HCT116 (cell line): ENCODE measurements around the gene GPR3. TPM values are rescaled to one million over a fixed set of nuclear protein-coding genes. Genes with fewer than 3 reads are reported as not detected.

Source experiments
- ATAC-seq: fragments of 200-7000 bp; cut with Tn5 transposase; 2 replicates; pipeline ENCODE4 v1.9.1; 2020; ENCODE audit warnings: mild to moderate bottlenecking, moderate library complexity
- BruUV-seq: library from RNA; stranded (reverse); fragments of 400-500 nt; replicated peaks from 2 replicates; lab custom pipeline; 2021; lab: Mats Ljungman, UMichigan
- CTCF ChIA-PET: fragments of 300-600 bp; sonication (Branson Sonifier 250); formaldehyde crosslinking; loops from one replicate; lab custom pipeline; 2021; ENCODE audit warnings: antibody characterized with exemption; lab: Charles Lee
- POLR2A ChIA-PET: fragments of 300-600, 350-600 bp; sonication (Branson Sonifier 250); formaldehyde crosslinking; loops from one replicate; lab custom pipeline; 2021; ENCODE audit warnings: antibody characterized with exemption; lab: Charles Lee
- RAD21 ChIA-PET, 2 experiments: fragments of 300-600 bp; sonication (Branson Sonifier 250); formaldehyde crosslinking; loops; one replicate each; lab custom pipeline; 2023; ENCODE audit warnings: low total read pairs in 2 of 2; ENCODE audit not compliant: uncharacterized antibody in 2 of 2, unreplicated experiment in 2 of 2, low non-redundant PET in 1 of 2; lab: Charles Lee
- DNase-seq: peaks from one replicate; pipeline ENCODE4 v3.0.0-alpha.2; 2010; ENCODE audit warnings: low read depth, low spot score
- H2AFZ ChIP-seq: fragments of 200-600 bp; shearing (Covaris generic), sonication (generic); 2 replicates; pipeline ENCODE4 v1.6.1; 2017; ENCODE audit warnings: low read depth, mixed run types, mixed read lengths, antibody characterized with exemption, low read length; ENCODE audit not compliant: poor library complexity, severe bottlenecking
- H3K27ac ChIP-seq: 2 replicates; pipeline ENCODE4 v1.5.1; 2012; ENCODE audit warnings: low read depth, low read length
- H3K27me3 ChIP-seq: fragments of 200-600 bp; sonication (generic); 2 replicates; pipeline ENCODE4 v1.6.1; 2016; ENCODE audit warnings: mixed run types, low read length, mixed read lengths; ENCODE audit not compliant: insufficient read depth
- H3K36me3 ChIP-seq, 2 experiments: fragments of 200-500 bp in 1 of 2; fragments of 200-600 bp in 1 of 2; sonication (Bioruptor generic) in 1 of 2; sonication (generic) in 1 of 2; 2 replicates each; pipeline versions ENCODE4 v1.5.1 to v1.6.1; 2014 to 2016; ENCODE audit warnings: low read length in 2 of 2, inconsistent platforms in 1 of 2, mixed read lengths in 1 of 2, mixed run types in 1 of 2; ENCODE audit not compliant: insufficient read depth in 2 of 2, control insufficient read depth in 1 of 2
- H3K4me1 ChIP-seq, 2 experiments: fragments of 200-600 bp in 1 of 2; sonication (generic) in 1 of 2; 2 replicates each; pipeline versions ENCODE4 v1.5.1 to v1.6.1; 2012 to 2017; ENCODE audit warnings: low read length in 2 of 2, inconsistent platforms in 1 of 2, mild to moderate bottlenecking in 1 of 2, mixed read lengths in 1 of 2, mixed run types in 1 of 2, moderate library complexity in 1 of 2; ENCODE audit not compliant: insufficient read depth in 2 of 2, control insufficient read depth in 1 of 2
- H3K4me2 ChIP-seq: fragments of 200-600 bp; sonication (generic); 2 replicates; pipeline ENCODE4 v1.6.1; 2017; ENCODE audit warnings: mixed run types, low read length, mixed read lengths
- H3K4me3 ChIP-seq, 2 experiments: fragments of 200-600 bp in 1 of 2; sonication (generic) in 1 of 2; replicated peaks in 1 of 2; 2 replicates each; pipeline ENCODE4 v1.5.1; 2011 to 2016; ENCODE audit warnings: low read length in 2 of 2, control low read depth in 1 of 2, low read depth in 1 of 2, mild to moderate bottlenecking in 1 of 2, mixed read lengths in 1 of 2, mixed run types in 1 of 2
- H3K79me2 ChIP-seq: fragments of 200-600 bp; sonication (generic); 2 replicates; pipeline ENCODE4 v1.6.1; 2017; ENCODE audit warnings: mild to moderate bottlenecking, mixed run types, low read length, moderate library complexity, mixed read lengths; ENCODE audit not compliant: insufficient read depth
- H3K9ac ChIP-seq: fragments of 200-600 bp; sonication (generic); 2 replicates; pipeline ENCODE4 v1.6.1; 2016; ENCODE audit warnings: low read length, mixed read lengths
- H3K9me2 ChIP-seq: fragments of 200-600 bp; sonication (generic), shearing (Covaris generic); 2 replicates; pipeline ENCODE4 v1.6.1; 2017; ENCODE audit warnings: mixed run types, mild to moderate bottlenecking, moderate library complexity; ENCODE audit not compliant: insufficient read depth
- H3K9me3 ChIP-seq, 2 experiments: fragments of 200-500 bp in 1 of 2; fragments of 200-600 bp in 1 of 2; sonication (Bioruptor generic) in 1 of 2; sonication (generic) in 1 of 2; 2 replicates each; pipeline ENCODE4 v1.6.1; 2014 to 2017; ENCODE audit warnings: low read length in 2 of 2, mixed read lengths in 2 of 2, inconsistent platforms in 1 of 2, low read depth in 1 of 2, mild to moderate bottlenecking in 1 of 2, mixed run types in 1 of 2, moderate library complexity in 1 of 2; ENCODE audit not compliant: control insufficient read depth in 1 of 2, insufficient read depth in 1 of 2
- H4K20me1 ChIP-seq: fragments of 200-600 bp; sonication (generic), shearing (Covaris generic); 2 replicates; pipeline ENCODE4 v1.6.1; 2017; ENCODE audit warnings: mixed run types, mild to moderate bottlenecking, moderate library complexity; ENCODE audit not compliant: insufficient read depth
- SRF ChIP-seq: IDR thresholded peaks from 2 replicates; pipeline ENCODE4 v1.6.1; 2012; ENCODE audit warnings: low read depth
- TCF7L2 ChIP-seq: IDR thresholded peaks from 2 replicates; pipeline ENCODE4 v1.7.0; 2011; ENCODE audit warnings: borderline replicate concordance, inconsistent platforms; ENCODE audit not compliant: insufficient read depth, insufficient read length; ENCODE audit errors: extremely low read depth
- intact Hi-C: fragments of 100-400 bp; cut with micrococcal nuclease; formaldehyde crosslinking; loops from 2 replicates; pipeline ENCODE4 v1.10.0; 2022
- total RNA-seq: library from RNA; stranded (reverse); gene quantifications from one replicate; pipeline ENCODE4 v1.2.1, GENCODE V29; 2021; ENCODE audit not compliant: unreplicated experiment
- TF ChIP-seq, protein P1 (sequence below), 3 experiments: fragments of 200-600 bp in 1 of 3; sonication (generic) in 1 of 3; IDR thresholded peaks in 2 of 3; conservative IDR thresholded peaks in 1 of 3; 2 replicates each; pipeline ENCODE4 v1.5.1; 2012 to 2017; ENCODE audit warnings: low read depth in 2 of 3, low read length in 2 of 3, antibody characterized with exemption in 1 of 3, borderline replicate concordance in 1 of 3, control low read depth in 1 of 3, mild to moderate bottlenecking in 1 of 3, mixed read lengths in 1 of 3, mixed run types in 1 of 3, moderate library complexity in 1 of 3; ENCODE audit not compliant: insufficient read depth in 1 of 3

Gene GPR3
- total RNA-seq, 1 experiment from 2014 or later: 2.8 TPM

GRCh38 chr1:27356619-27357280, 35.7 kb upstream of the GPR3 start:
- no TSS peak for BruUV-seq
- no peak overlapping the region for H3K9ac ChIP-seq
- CTCF ChIA-PET: interaction anchor here (1.0 to 2.5 kb wide), 6 partner anchors 8 to 313 kb away, joined by 3 to 25 read pairs (median 5); partner anchors contain the start of genes MAP3K6 and SYTL1
- no peak for DNase-seq
- H4K20me1 ChIP-seq: no peaks in the 10 kb centered on the region
- RAD21 ChIA-PET: interaction anchor here (0.6 to 1.5 kb wide), 3 partner anchors 12 to 39 kb away, joined by 3 to 4 read pairs (median 3); no protein-coding TSS in a partner anchor
- H3K27ac ChIP-seq: peak overlapping the region; percentile 39; the same call in 1 of the 2 replicates
- peaks cover 0 to 7% of the 10 kb centered on the region in 2 experiments; a peak in 1 of 4 replicates for H3K36me3 ChIP-seq
- no peaks in the 10 kb centered on the region for H3K27me3 ChIP-seq
- POLR2A ChIA-PET: interaction anchor here (1.5 kb wide), 1 partner anchor 9 kb away, joined by 3 read pairs; no protein-coding TSS in a partner anchor
- H2AFZ ChIP-seq: no peak overlapping the region
- no peak for TF ChIP-seq TCF7L2
- TF ChIP-seq, protein P1, sequence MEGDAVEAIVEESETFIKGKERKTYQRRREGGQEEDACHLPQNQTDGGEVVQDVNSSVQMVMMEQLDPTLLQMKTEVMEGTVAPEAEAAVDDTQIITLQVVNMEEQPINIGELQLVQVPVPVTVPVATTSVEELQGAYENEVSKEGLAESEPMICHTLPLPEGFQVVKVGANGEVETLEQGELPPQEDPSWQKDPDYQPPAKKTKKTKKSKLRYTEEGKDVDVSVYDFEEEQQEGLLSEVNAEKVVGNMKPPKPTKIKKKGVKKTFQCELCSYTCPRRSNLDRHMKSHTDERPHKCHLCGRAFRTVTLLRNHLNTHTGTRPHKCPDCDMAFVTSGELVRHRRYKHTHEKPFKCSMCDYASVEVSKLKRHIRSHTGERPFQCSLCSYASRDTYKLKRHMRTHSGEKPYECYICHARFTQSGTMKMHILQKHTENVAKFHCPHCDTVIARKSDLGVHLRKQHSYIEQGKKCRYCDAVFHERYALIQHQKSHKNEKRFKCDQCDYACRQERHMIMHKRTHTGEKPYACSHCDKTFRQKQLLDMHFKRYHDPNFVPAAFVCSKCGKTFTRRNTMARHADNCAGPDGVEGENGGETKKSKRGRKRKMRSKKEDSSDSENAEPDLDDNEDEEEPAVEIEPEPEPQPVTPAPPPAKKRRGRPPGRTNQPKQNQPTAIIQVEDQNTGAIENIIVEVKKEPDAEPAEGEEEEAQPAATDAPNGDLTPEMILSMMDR (IDR thresholded peaks at IDR 0.05 in 2 of 3, conservative IDR thresholded peaks at IDR 0.05 in 1 of 3; ENCODE audit: borderline replicate concordance in 1 of 3, insufficient read depth in 1 of 3, low read depth in 2 of 3, low read length in 2 of 3): peak in 1 of 3 experiments; percentile 11; a peak in 1 of 6 replicates
- no peak for TF ChIP-seq SRF
- TF ChIP-seq, all 23 proteins: peak for 1
- Histone ChIP-seq H3K9me3 (no peaks in the 10 kb centered on the region), H3K4me2 (no peak overlapping the region), H3K9me2 (no peaks in the 10 kb centered on the region), H3K4me3 (no peak overlapping the region), H3K79me2 (no peaks in the 10 kb centered on the region), H3K4me1 (peaks cover 7 to 11% of the 10 kb centered on the region in 2 experiments; a peak in 3 of 4 replicates)
- intact Hi-C loops: loop anchor here (1.0 kb wide), 1 partner anchor 32 kb away; no protein-coding TSS in a partner anchor
- peak; percentile 52 for ATAC-seq
